GM21786 (cell line): ENCODE data around the gene CYP21A2.

Experiments used
- ATAC-seq: cut with Tn5 transposase; IDR thresholded peaks from one replicate; pipeline ENCODE4 v1.9.1; 2021; ENCODE audit not compliant: unreplicated experiment

CYP21A2 gene

GRCh38 chr6:32081168-32081990 lies 43.2 kb downstream of the CYP21A2 start:
- no peak for ATAC-seq

- ATAC-seq = no peak
These were observed 44.3 kb downstream of the CYP21A2 start for GRCh38 chr6:32082478-32082877.

- ATAC-seq = no peak
These were observed 44.7 kb downstream of the CYP21A2 start for GRCh38 chr6:32082935-32083334.

DNA sequence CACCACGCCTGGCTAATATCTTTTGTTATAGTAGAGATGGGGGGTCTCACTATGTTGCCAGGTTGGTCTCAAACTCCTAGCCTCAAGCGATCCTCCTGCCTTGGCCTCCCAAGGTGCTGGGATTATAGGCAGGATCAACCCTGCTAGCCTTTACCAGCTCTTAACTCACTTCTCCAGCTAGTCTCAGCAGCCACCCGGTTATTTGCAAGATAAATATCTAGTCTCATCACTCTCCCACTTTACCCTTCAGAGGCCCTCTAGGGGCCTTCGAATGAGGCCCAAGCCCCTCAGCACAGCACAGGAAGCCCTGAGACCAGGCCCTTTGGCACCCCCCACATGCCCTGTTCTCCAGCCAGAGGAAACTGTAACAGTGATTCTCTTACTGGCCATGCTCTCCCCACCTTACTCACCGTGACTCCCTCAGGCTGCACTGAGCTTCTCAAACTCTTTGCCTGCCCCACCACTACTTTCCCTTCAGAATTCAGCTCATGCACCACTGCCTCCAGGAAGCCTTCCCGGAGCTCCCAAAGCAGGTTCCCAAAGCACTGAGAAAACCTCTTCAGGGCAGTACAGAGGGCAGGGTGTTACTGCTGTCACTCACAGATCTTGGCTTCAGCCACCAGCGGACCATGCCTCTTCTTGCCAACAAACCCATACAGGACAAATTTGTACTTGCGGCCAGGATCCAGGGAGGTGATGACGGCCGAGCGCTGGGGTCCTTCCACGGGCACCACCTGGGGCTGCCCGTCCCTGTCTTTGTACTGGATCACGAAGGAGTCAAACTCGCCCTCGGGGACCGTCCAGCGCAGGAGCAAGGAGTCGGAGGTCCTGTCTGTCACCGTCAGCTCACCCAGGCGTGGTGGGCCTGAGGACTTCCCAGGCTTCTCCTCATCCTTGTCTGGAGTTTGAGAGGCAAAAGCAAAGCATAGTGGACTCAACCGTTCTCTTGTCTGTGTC lies 45.9 kb downstream of the CYP21A2 start:
- ATAC-seq = no peak

GRCh38 chr6:32084780-32085179 lies 46.6 kb downstream of the CYP21A2 start:
- no peak for ATAC-seq

- no peak for ATAC-seq
These were observed 47.7 kb downstream of the CYP21A2 start for GRCh38 chr6:32085759-32086459.

GRCh38 chr6:32086661-32087573 lies 48.7 kb downstream of the CYP21A2 start:
- no peak for ATAC-seq

GRCh38 chr6:32087574-32088486 lies 49.6 kb downstream of the CYP21A2 start:
- ATAC-seq = no peak

- no peak for ATAC-seq
These were observed 50.4 kb downstream of the CYP21A2 start for GRCh38 chr6:32088487-32089049.

DNA sequence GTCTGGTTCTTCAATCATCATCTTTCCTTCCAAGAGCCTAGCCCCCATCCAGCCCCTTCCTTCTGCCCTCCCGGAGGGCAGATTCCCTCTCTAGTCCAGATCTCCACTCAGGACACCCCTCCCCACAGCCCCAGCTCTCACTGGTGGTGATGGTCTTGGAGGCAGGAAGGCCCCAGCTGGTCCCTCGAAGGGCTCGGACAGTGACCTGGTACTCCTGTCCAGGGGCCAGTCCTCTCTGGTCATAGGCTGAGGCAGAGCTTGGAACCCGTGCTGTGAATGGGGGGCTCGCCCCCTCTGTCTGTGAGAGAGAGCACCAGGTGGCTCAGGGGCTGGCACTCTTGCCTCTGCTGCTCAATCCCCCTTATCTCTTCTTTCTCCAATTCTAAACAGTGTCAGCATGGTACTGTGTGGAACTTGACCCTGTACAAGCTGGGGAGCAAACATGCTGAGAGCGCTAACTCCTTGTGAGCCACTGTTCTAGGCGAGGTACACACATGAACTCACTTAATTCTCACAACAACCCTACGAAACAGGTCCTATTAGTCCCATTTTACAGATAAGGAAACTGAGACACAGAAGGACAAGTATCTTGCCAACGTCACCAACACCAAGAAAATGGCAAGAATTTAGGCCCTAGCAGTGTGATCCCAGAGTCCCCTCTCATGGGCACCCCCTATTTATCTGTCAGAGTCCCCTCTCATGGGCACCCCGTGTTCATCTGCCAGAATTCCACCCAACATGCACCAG lies 51.0 kb downstream of the CYP21A2 start:
- no peak for ATAC-seq
